H1 (cell line): ENCODE data around the gene PDZD2. TPM values are rescaled to one million over a fixed set of nuclear protein-coding genes. Genes with fewer than 3 reads are reported as not detected.

Experiments used
- CTCF ChIA-PET: fragments of 300-600 bp; sonication (Branson Sonifier 250); formaldehyde crosslinking; loops from one replicate; lab custom pipeline; 2021; ENCODE audit not compliant: partially characterized antibody; lab: Charles Lee
- POLR2A ChIA-PET: fragments of 300-600 bp; sonication (Branson Sonifier 250); formaldehyde crosslinking; loops from one replicate; lab custom pipeline; 2021; ENCODE audit warnings: inconsistent platforms; ENCODE audit not compliant: partially characterized antibody; lab: Charles Lee
- DNase-seq, 2 experiments: peaks; one replicate each; pipeline versions ENCODE4 v3.0.0 to v3.0.0-alpha.2; 2010 to 2022; ENCODE audit warnings: low spot score in 2 of 2, low read depth in 1 of 2, mixed read lengths in 1 of 2
- FAIRE-seq: peaks from 2 replicates; lab custom pipeline; 2011; peaks lifted over from hg19 to GRCh38; lab: Jason Lieb, UNC
- H2AFZ ChIP-seq: 2 replicates; pipeline ENCODE4 v1.8.1; 2012; ENCODE audit warnings: low read length, inconsistent platforms
- H2AK5ac ChIP-seq: 2 replicates; pipeline ENCODE4 v1.6.1; 2013; ENCODE audit warnings: low read depth, low read length
- H2BK120ac ChIP-seq: replicated peaks from 2 replicates; pipeline ENCODE3; 2013; ENCODE audit warnings: low read depth, low read length, inconsistent platforms
- H2BK12ac ChIP-seq: 2 replicates; pipeline ENCODE4 v1.6.1; 2013; ENCODE audit warnings: low read depth, low read length
- H2BK15ac ChIP-seq: 2 replicates; pipeline ENCODE4 v1.6.1; 2013; ENCODE audit warnings: low read length
- H2BK20ac ChIP-seq: 2 replicates; pipeline ENCODE4 v1.6.1; 2013; ENCODE audit warnings: low read length
- H2BK5ac ChIP-seq: 2 replicates; pipeline ENCODE4 v1.6.1; 2013; ENCODE audit warnings: low read depth, low read length
- H3K14ac ChIP-seq: 2 replicates; pipeline ENCODE4 v1.6.1; 2013; ENCODE audit warnings: inconsistent platforms; ENCODE audit not compliant: insufficient read length
- H3K18ac ChIP-seq: 2 replicates; pipeline ENCODE4 v1.6.1; 2013; ENCODE audit warnings: low read length; ENCODE audit errors: extremely low read depth
- H3K23ac ChIP-seq: 2 replicates; pipeline ENCODE4 v1.6.1; 2013; ENCODE audit warnings: inconsistent platforms; ENCODE audit not compliant: insufficient read length
- H3K23me2 ChIP-seq: 2 replicates; pipeline ENCODE4 v1.6.1; 2013; ENCODE audit warnings: low read depth, low read length
- H3K27ac ChIP-seq: 2 replicates; pipeline ENCODE4 v1.6.1; 2011; ENCODE audit warnings: low read depth, low read length, inconsistent platforms
- H3K27me3 ChIP-seq, 4 experiments: replicated peaks in 1 of 4; 1 replicate in 1 of 4; 2 replicates in 3 of 4; pipeline versions ENCODE4 v1.6.1 to v1.8.1; 2011 to 2013; ENCODE audit warnings: low read length in 3 of 4, mild to moderate bottlenecking in 3 of 4, inconsistent platforms in 2 of 4, mixed read lengths in 2 of 4, moderate library complexity in 1 of 4; ENCODE audit not compliant: control insufficient read depth in 3 of 4, insufficient read depth in 3 of 4; ENCODE audit errors: extremely low read depth in 1 of 4
- H3K36me3 ChIP-seq, 4 experiments: 2 replicates each; pipeline versions ENCODE4 v1.6.1 to v1.8.1; 2011 to 2013; ENCODE audit warnings: mild to moderate bottlenecking in 4 of 4, low read length in 3 of 4, moderate library complexity in 2 of 4, control low read depth in 1 of 4, inconsistent platforms in 1 of 4; ENCODE audit not compliant: insufficient read depth in 4 of 4, control insufficient read depth in 2 of 4
- H3K4ac ChIP-seq: replicated peaks from 2 replicates; pipeline ENCODE3; 2013; ENCODE audit warnings: low read length, low read depth, mixed read lengths, inconsistent platforms; ENCODE audit not compliant: insufficient read length
- H3K4me1 ChIP-seq, 4 experiments: replicated peaks in 1 of 4; 1 replicate in 1 of 4; 2 replicates in 3 of 4; pipeline versions ENCODE4 v1.6.1 to v1.8.1; 2011 to 2013; ENCODE audit warnings: low read length in 3 of 4, inconsistent platforms in 2 of 4, mixed read lengths in 1 of 4; ENCODE audit not compliant: insufficient read depth in 4 of 4, control insufficient read depth in 3 of 4
- H3K4me2 ChIP-seq, 2 experiments: 2 replicates each; pipeline versions ENCODE4 v1.6.1 to v1.8.1; 2011 to 2013; ENCODE audit warnings: low read depth in 2 of 2, low read length in 2 of 2, control low read depth in 1 of 2, inconsistent platforms in 1 of 2, mild to moderate bottlenecking in 1 of 2; ENCODE audit not compliant: insufficient read depth in 1 of 2
- H3K4me3 ChIP-seq, 4 experiments: fragments of 200-600, 300-600 bp in 1 of 4; sonication (generic), shearing (Covaris generic), sonication (Bioruptor Twin) in 1 of 4; 2 replicates each; pipeline versions ENCODE4 v1.5.1 to v1.8.1; 2011 to 2016; ENCODE audit warnings: low read length in 4 of 4, low read depth in 3 of 4, control low read depth in 2 of 4, inconsistent platforms in 2 of 4, mild to moderate bottlenecking in 2 of 4, mixed read lengths in 1 of 4, moderate library complexity in 1 of 4; ENCODE audit not compliant: insufficient read depth in 2 of 4; ENCODE audit errors: extremely low read depth in 1 of 4
- H3K56ac ChIP-seq: replicated peaks from 2 replicates; pipeline ENCODE3; 2013; ENCODE audit warnings: low read depth, mild to moderate bottlenecking, mixed read lengths, low read length, inconsistent platforms; ENCODE audit not compliant: insufficient read length
- H3K79me1 ChIP-seq: 2 replicates; pipeline ENCODE4 v1.6.1; 2013; ENCODE audit warnings: low read depth, low read length, control low read depth
- H3K79me2 ChIP-seq, 2 experiments: 2 replicates each; pipeline versions ENCODE4 v1.6.1 to v1.8.1; 2012 to 2013; ENCODE audit warnings: low read length in 2 of 2, mild to moderate bottlenecking in 2 of 2, inconsistent platforms in 1 of 2; ENCODE audit not compliant: insufficient read depth in 2 of 2, control insufficient read depth in 1 of 2
- H3K9ac ChIP-seq, 4 experiments: replicated peaks in 1 of 4; 1 replicate in 1 of 4; 2 replicates in 3 of 4; pipeline versions ENCODE4 v1.6.1 to v1.8.1; 2011 to 2013; ENCODE audit warnings: low read depth in 3 of 4, low read length in 3 of 4, control low read depth in 2 of 4, mild to moderate bottlenecking in 2 of 4, moderate library complexity in 2 of 4, inconsistent platforms in 1 of 4; ENCODE audit errors: extremely low read depth in 1 of 4
- H3K9me3 ChIP-seq, 2 experiments: 2 replicates each; pipeline versions ENCODE4 v1.6.1 to v1.8.1; 2012 to 2013; ENCODE audit warnings: mild to moderate bottlenecking in 2 of 2, moderate library complexity in 2 of 2, control low read depth in 1 of 2, inconsistent platforms in 1 of 2, low read depth in 1 of 2, low read length in 1 of 2, mixed read lengths in 1 of 2; ENCODE audit not compliant: insufficient read depth in 2 of 2
- H4K20me1 ChIP-seq, 2 experiments: replicated peaks in 1 of 2; 2 replicates each; pipeline versions ENCODE3 to v1.8.1; 2011 to 2013; ENCODE audit warnings: inconsistent platforms in 2 of 2, low read length in 2 of 2, mild to moderate bottlenecking in 1 of 2; ENCODE audit not compliant: insufficient read depth in 2 of 2, control insufficient read depth in 1 of 2
- H4K5ac ChIP-seq: 2 replicates; pipeline ENCODE4 v1.6.1; 2013; ENCODE audit warnings: low read length, low read depth, mixed read lengths, inconsistent platforms; ENCODE audit not compliant: insufficient read length
- H4K8ac ChIP-seq: 2 replicates; pipeline ENCODE4 v1.8.0; 2013; ENCODE audit warnings: mild to moderate bottlenecking, moderate library complexity, low read length, inconsistent platforms; ENCODE audit not compliant: insufficient read depth; ENCODE audit errors: extremely low read depth
- H4K91ac ChIP-seq: replicated peaks from 2 replicates; pipeline ENCODE3; 2013; ENCODE audit warnings: low read length, mixed read lengths, inconsistent platforms; ENCODE audit not compliant: insufficient read length
- CHD2 ChIP-seq: IDR thresholded peaks from 2 replicates; pipeline ENCODE4 v1.6.1; 2012; ENCODE audit warnings: low read length, improper control_type of control experiment
- CTBP2 ChIP-seq: IDR thresholded peaks from 2 replicates; pipeline ENCODE4 v1.7.0; 2011; ENCODE audit warnings: borderline replicate concordance, mild to moderate bottlenecking, moderate library complexity, mixed read lengths, low read length; ENCODE audit not compliant: insufficient read depth, insufficient read length
- FOSL1 ChIP-seq: IDR thresholded peaks from 2 replicates; pipeline ENCODE4 v1.6.1; 2011; ENCODE audit warnings: mild to moderate bottlenecking, low read depth, low read length, moderate library complexity; ENCODE audit not compliant: insufficient read depth
- MAFK ChIP-seq: IDR thresholded peaks from 2 replicates; pipeline ENCODE4 v1.6.1; 2012; ENCODE audit warnings: low read depth, mild to moderate bottlenecking, improper control_type of control experiment, low read length
- NRF1 ChIP-seq: IDR thresholded peaks from 2 replicates; pipeline ENCODE4 v1.6.1; 2011; ENCODE audit warnings: mild to moderate bottlenecking, low read depth, low read length, improper control_type of control experiment
- RNF2 ChIP-seq: fragments of 200-900, 300-1000 bp; sonication (generic); IDR thresholded peaks from 2 replicates; pipeline ENCODE4 v1.7.1; 2016; ENCODE audit warnings: borderline replicate concordance, low read depth, mild to moderate bottlenecking, antibody characterized with exemption, low read length; ENCODE audit not compliant: poor library complexity, severe bottlenecking; ENCODE audit errors: missing control alignments
- WGBS, 2 experiments: shearing (Covaris generic) in 1 of 2; methylation state at CpG; one replicate each; pipeline versions ENCODE4 v1.1.6 to v1.1.7; 2013 to 2015; ENCODE audit warnings: low lambda C conversion rate in 2 of 2, mixed read lengths in 2 of 2, inconsistent platforms in 1 of 2, low coverage in 1 of 2, missing lambda C conversion rate in 1 of 2; ENCODE audit not compliant: insufficient replicate concordance in 2 of 2, insufficient coverage in 1 of 2, insufficient read length in 1 of 2; ENCODE audit errors: extremely low coverage in 1 of 2, missing lambda C conversion rate in 1 of 2; 5-methylcytosine and 5-hydroxymethylcytosine counted together
- polyA plus RNA-seq, 7 experiments: library from polyadenylated mRNA; depleted of rRNA in 3 of 7; stranded (reverse) in 5 of 7; unstranded in 2 of 7; fragments of >200 nt in 5 of 7; fragments of 200-250 nt in 2 of 7; gene quantifications; 1 replicate in 5 of 7; 2 replicates in 1 of 7; 4 replicates in 1 of 7; pipeline versions ENCODE4 v1.2.1 to v1.2.3, GENCODE V29; 2011 to 2013; ENCODE audit warnings: missing spikeins in 2 of 7, mixed read lengths in 2 of 7
- total RNA-seq: library from RNA; stranded (reverse); fragmentation: NEBNext Ultra II Directional; extraction: Animal tissue kit (Norgen Biotek cat#: 25700); gene quantifications from 2 replicates; pipeline ENCODE4 v1.2.1, GENCODE V29; 2021

The PDZD2 gene
- total and polyA plus RNA-seq, 2 of the 8 experiments (the other 6 are each of a cell fraction or from before 2014, with no cell fraction given) = 1.2 to 6.8 TPM

GRCh38 chr5:31900296-31900865 lies 261.4 kb downstream of the PDZD2 start:
- H2BK15ac ChIP-seq = no peak overlapping the region
- H3K4me3 ChIP-seq = no peak overlapping the region
- no peak overlapping the region for H3K4ac ChIP-seq
- no peaks in the 10 kb centered on the region; a peak in 1 of 7 replicates for H3K4me1 ChIP-seq
- no peaks in the 10 kb centered on the region for H4K20me1 ChIP-seq
- no peak overlapping the region for H2BK120ac ChIP-seq
- no peak overlapping the region for H2BK12ac ChIP-seq
- TF ChIP-seq CHD2 (no peak), RNF2 (no peak), MAFK (no peak), CTBP2 (no peak), NRF1 (no peak), FOSL1 (no peak)
- TF ChIP-seq, all 59 proteins: peak for 0
- no peak overlapping the region for H2AK5ac ChIP-seq
- WGBS, 2 experiments = 84% methylated on average over 5 of the region's 5 CpGs; no CpG with 5 or more reads in 1 of the 2 experiments
- no peaks in the 10 kb centered on the region for H3K23me2 ChIP-seq
- H3K27ac ChIP-seq = no peak overlapping the region
- H3K14ac ChIP-seq = no peak overlapping the region
- ChIA-PET POLR2A (no interaction called here), CTCF (interaction anchor here (0.5 to 2.8 kb wide), 10 partner anchors 11 to 195 kb away, joined by 3 to 9 read pairs (median 4); no protein-coding TSS in a partner anchor)
- no peak overlapping the region for H3K4me2 ChIP-seq
- H3K36me3 ChIP-seq = no peaks in the 10 kb centered on the region
- H3K79me2 ChIP-seq = no peaks in the 10 kb centered on the region
- H3K79me1 ChIP-seq = no peaks in the 10 kb centered on the region
- no peak overlapping the region for H3K18ac ChIP-seq
- H2BK20ac ChIP-seq = no peak overlapping the region
- no peak overlapping the region for H4K5ac ChIP-seq
- no peaks in the 10 kb centered on the region for H3K9me3 ChIP-seq
- H3K56ac ChIP-seq = no peak overlapping the region
- H3K23ac ChIP-seq = no peak overlapping the region
- DNase-seq (no peak), FAIRE-seq (no peak)
- no peak overlapping the region for H2AFZ ChIP-seq
- no peak overlapping the region for H4K8ac ChIP-seq
- no peak overlapping the region for H3K9ac ChIP-seq
- no peaks in the 10 kb centered on the region for H3K27me3 ChIP-seq
- H4K91ac ChIP-seq = no peak overlapping the region
- H2BK5ac ChIP-seq = no peak overlapping the region
